IMR-90 (cell line): ENCODE measurements around the gene HECTD2. TPM values are rescaled to one million over a fixed set of nuclear protein-coding genes. Genes with fewer than 3 reads are reported as not detected.

Source experiments
- ATAC-seq: fragments of 200-7000 bp; cut with Tn5 transposase; 2 replicates; pipeline ENCODE4 v1.9.1; 2020; ENCODE audit warnings: low read depth, mild to moderate bottlenecking, moderate library complexity
- BruUV-seq: library from RNA; stranded (reverse); fragments of 400-500 nt; replicated peaks from 2 replicates; lab custom pipeline; 2021; lab: Mats Ljungman, UMichigan
- CTCF ChIA-PET: fragments of 300-600 bp; formaldehyde crosslinking; extraction: SDS; loops from one replicate; lab custom pipeline; 2021; ENCODE audit warnings: antibody characterized with exemption; lab: Yijun Ruan, JAX
- POLR2A ChIA-PET: fragments of 300-600 bp; sonication (Branson Sonifier 250); formaldehyde crosslinking; loops from one replicate; lab custom pipeline; 2022; ENCODE audit warnings: antibody characterized with exemption; ENCODE audit not compliant: unreplicated experiment; lab: Charles Lee
- DNase-seq: peaks from one replicate; pipeline ENCODE4 v3.0.0; 2013
- H2AFZ ChIP-seq: replicated peaks from 2 replicates; pipeline ENCODE3; 2013; ENCODE audit warnings: low read length, mild to moderate bottlenecking; ENCODE audit not compliant: poor library complexity
- H2AK5ac ChIP-seq: 2 replicates; pipeline ENCODE4 v1.6.1; 2013; ENCODE audit warnings: low read depth, low read length, inconsistent platforms
- H2AK9ac ChIP-seq: replicated peaks from 2 replicates; pipeline ENCODE3; 2013; ENCODE audit warnings: mild to moderate bottlenecking, low read depth, low read length, moderate library complexity; ENCODE audit not compliant: poor library complexity
- H2BK120ac ChIP-seq: 2 replicates; pipeline ENCODE4 v1.6.1; 2013; ENCODE audit warnings: low read depth, low read length, inconsistent platforms
- H2BK15ac ChIP-seq: 3 replicates; pipeline ENCODE4 v1.6.1; 2013; ENCODE audit warnings: low read depth, low read length, inconsistent platforms
- H2BK20ac ChIP-seq: 2 replicates; pipeline ENCODE4 v1.6.1; 2013; ENCODE audit warnings: low read depth, mild to moderate bottlenecking, inconsistent platforms, low read length, moderate library complexity
- H2BK5ac ChIP-seq: 2 replicates; pipeline ENCODE4 v1.6.1; 2013; ENCODE audit warnings: mild to moderate bottlenecking, low read depth, low read length, inconsistent platforms; ENCODE audit not compliant: poor library complexity, severe bottlenecking
- H3K14ac ChIP-seq: replicated peaks from 2 replicates; pipeline ENCODE4 v1.6.1; 2013; ENCODE audit warnings: low read depth, low read length, inconsistent platforms
- H3K18ac ChIP-seq: 2 replicates; pipeline ENCODE4 v1.6.1; 2013; ENCODE audit warnings: low read depth, low read length, control low read depth
- H3K23ac ChIP-seq: 2 replicates; pipeline ENCODE4 v1.6.1; 2013; ENCODE audit warnings: low read depth, low read length, inconsistent platforms
- H3K27ac ChIP-seq: 2 replicates; pipeline ENCODE4 v1.5.1; 2013; ENCODE audit warnings: mild to moderate bottlenecking, control low read depth, low read length; ENCODE audit not compliant: insufficient read depth
- H3K27me3 ChIP-seq: 2 replicates; pipeline ENCODE4 v1.6.1; 2013; ENCODE audit warnings: low read length; ENCODE audit not compliant: control insufficient read depth, insufficient read depth
- H3K36me3 ChIP-seq: 2 replicates; pipeline ENCODE4 v1.6.1; 2013; ENCODE audit warnings: low read length, mixed read lengths; ENCODE audit not compliant: control insufficient read depth, insufficient read depth
- H3K4ac ChIP-seq: 2 replicates; pipeline ENCODE4 v1.6.1; 2013; ENCODE audit warnings: low read depth, low read length, inconsistent platforms
- H3K4me1 ChIP-seq: 2 replicates; pipeline ENCODE4 v1.6.1; 2013; ENCODE audit warnings: low read length, mixed read lengths; ENCODE audit not compliant: control insufficient read depth, insufficient read depth
- H3K4me2 ChIP-seq: 2 replicates; pipeline ENCODE4 v1.6.1; 2013; ENCODE audit warnings: low read depth, mild to moderate bottlenecking, control low read depth, low read length, moderate library complexity
- H3K4me3 ChIP-seq: 2 replicates; pipeline ENCODE4 v1.5.1; 2013; ENCODE audit warnings: low read depth, mild to moderate bottlenecking, control low read depth, low read length, moderate library complexity; ENCODE audit not compliant: insufficient read depth
- H3K56ac ChIP-seq: 2 replicates; pipeline ENCODE4 v1.6.1; 2013; ENCODE audit warnings: low read length, inconsistent platforms; ENCODE audit not compliant: insufficient read depth; ENCODE audit errors: extremely low read depth
- H3K79me1 ChIP-seq, 2 experiments: 2 replicates each; pipeline ENCODE4 v1.6.1; 2013; ENCODE audit warnings: low read length in 2 of 2, inconsistent platforms in 1 of 2, low read depth in 1 of 2
- H3K9ac ChIP-seq: 2 replicates; pipeline ENCODE4 v1.6.1; 2013; ENCODE audit warnings: low read depth, low read length, control low read depth
- H3K9me1 ChIP-seq: 2 replicates; pipeline ENCODE4 v1.6.1; 2013; ENCODE audit warnings: low read length, inconsistent platforms; ENCODE audit not compliant: insufficient read depth
- H3K9me3 ChIP-seq: 2 replicates; pipeline ENCODE4 v1.6.1; 2013; ENCODE audit warnings: low read length; ENCODE audit not compliant: control insufficient read depth, insufficient read depth
- H4K20me1 ChIP-seq: 2 replicates; pipeline ENCODE4 v1.6.1; 2013; ENCODE audit warnings: low read length, inconsistent platforms; ENCODE audit not compliant: insufficient read depth
- H4K5ac ChIP-seq: 2 replicates; pipeline ENCODE4 v1.6.1; 2013; ENCODE audit warnings: mild to moderate bottlenecking, low read depth, low read length, control low read depth
- H4K8ac ChIP-seq, 2 experiments: 2 replicates each; pipeline ENCODE4 v1.6.1; 2013; ENCODE audit warnings: low read depth in 2 of 2, low read length in 2 of 2, control low read depth in 1 of 2, inconsistent platforms in 1 of 2
- H4K91ac ChIP-seq: 2 replicates; pipeline ENCODE4 v1.6.1; 2013; ENCODE audit warnings: low read depth, low read length, inconsistent platforms; ENCODE audit not compliant: insufficient read depth
- MAFK ChIP-seq: IDR thresholded peaks from 2 replicates; pipeline ENCODE4 v1.6.1; 2012; ENCODE audit warnings: low read depth, low read length, improper control_type of control experiment
- MXI1 ChIP-seq: IDR thresholded peaks from 2 replicates; pipeline ENCODE4 v1.6.1; 2012; ENCODE audit warnings: low read depth, mild to moderate bottlenecking, low read length, moderate library complexity, borderline replicate concordance
- WGBS, 2 experiments: methylation state at CpG; one replicate each; pipeline versions ENCODE4 v1.1.5 to v1.1.7; 2013; ENCODE audit warnings: missing lambda C conversion rate in 2 of 2; ENCODE audit not compliant: insufficient read length in 1 of 2; ENCODE audit errors: extremely low coverage in 2 of 2; 5-methylcytosine and 5-hydroxymethylcytosine counted together
- dilution Hi-C: fragments of 300-500 bp; cut with HindIII; formaldehyde crosslinking; loops from one replicate; pipeline ENCODE4 v1.14.3; 2018; ENCODE audit warnings: low sequenced_read_pairs; ENCODE audit not compliant: unreplicated experiment
- in situ Hi-C: fragments of 300-500 bp; cut with MboI; formaldehyde crosslinking; loops from 3 replicates; pipeline ENCODE4 v1.14.3; 2019; ENCODE audit warnings: low sequenced_read_pairs, inconsistent platforms, mixed read lengths
- intact Hi-C: fragments of 100-400 bp; cut with micrococcal nuclease; formaldehyde crosslinking; loops from 2 replicates; pipeline ENCODE4 v1.10.0; 2022
- polyA plus RNA-seq, 3 experiments: library from polyadenylated mRNA; depleted of rRNA; stranded (reverse); fragments of >200 nt; gene quantifications; 2 replicates each; pipeline ENCODE4 v1.2.3, GENCODE V29; 2012; ENCODE audit warnings: low replicate concordance in 1 of 3
- total RNA-seq: library from RNA; depleted of rRNA; stranded (reverse); fragments of >200 nt; gene quantifications from 2 replicates; pipeline ENCODE4 v1.2.3, GENCODE V29; 2012
- TF ChIP-seq, protein P1 (sequence below): fragments of 150-350 bp; IDR thresholded peaks from 2 replicates; pipeline ENCODE4 v1.6.1; 2017; ENCODE audit warnings: mild to moderate bottlenecking, antibody characterized with exemption, low read length, low read depth

HECTD2 gene
- total and polyA plus RNA-seq, 2 of the 4 experiments (the other 2 are of a cell fraction), result 5.2 to 5.9 TPM

DNA sequence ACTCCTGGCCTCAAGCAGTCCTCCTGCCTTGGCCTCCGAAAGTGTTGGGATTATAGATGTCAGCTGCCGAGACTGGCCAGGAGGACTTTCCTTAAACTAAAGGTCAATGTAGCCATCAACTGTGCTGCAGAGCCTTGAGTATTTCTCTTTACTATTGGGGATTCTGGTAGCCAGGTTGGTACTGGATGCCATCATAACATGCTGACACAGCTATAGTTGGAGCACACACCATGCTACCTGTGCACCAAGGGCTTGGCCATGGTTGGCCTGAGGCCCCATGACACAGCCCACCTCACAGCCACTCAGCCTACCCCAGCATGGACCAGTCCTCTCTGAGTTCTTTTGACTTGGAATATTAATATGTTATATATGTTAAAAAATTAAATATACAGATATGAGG lies 54.4 kb downstream of the HECTD2 start:
- in situ Hi-C loops, result no loop called here
- Histone ChIP-seq H3K79me1 (no peaks in the 10 kb centered on the region; a peak in 1 of 4 replicates), H3K4me1 (no peaks in the 10 kb centered on the region; the same call in 1 of the 2 replicates), H4K8ac (no peak overlapping the region), H3K9ac (no peak overlapping the region), H2BK15ac (no peak overlapping the region), H4K5ac (no peak overlapping the region), H3K4me2 (no peak overlapping the region), H2BK20ac (no peak overlapping the region), H3K4ac (no peak overlapping the region), H3K23ac (no peak overlapping the region), H3K9me3 (peaks cover 2% of the 10 kb centered on the region; the same call in 1 of the 2 replicates), H3K14ac (no peak overlapping the region), H3K36me3 (peaks cover 13% of the 10 kb centered on the region), H4K20me1 (no peaks in the 10 kb centered on the region), H2BK120ac (no peak overlapping the region), H2AK5ac (no peak overlapping the region), H3K18ac (no peak overlapping the region), H3K27ac (no peak overlapping the region), H2BK5ac (no peak overlapping the region), H3K9me1 (no peaks in the 10 kb centered on the region), H3K27me3 (no peaks in the 10 kb centered on the region), H2AFZ (no peak overlapping the region), H4K91ac (no peak overlapping the region), H3K56ac (no peak overlapping the region), H2AK9ac (no peak overlapping the region), H3K4me3 (no peak overlapping the region)
- DNase-seq (no peak), ATAC-seq (no peak)
- BruUV-seq, result no TSS peak
- TF ChIP-seq, protein P1, sequence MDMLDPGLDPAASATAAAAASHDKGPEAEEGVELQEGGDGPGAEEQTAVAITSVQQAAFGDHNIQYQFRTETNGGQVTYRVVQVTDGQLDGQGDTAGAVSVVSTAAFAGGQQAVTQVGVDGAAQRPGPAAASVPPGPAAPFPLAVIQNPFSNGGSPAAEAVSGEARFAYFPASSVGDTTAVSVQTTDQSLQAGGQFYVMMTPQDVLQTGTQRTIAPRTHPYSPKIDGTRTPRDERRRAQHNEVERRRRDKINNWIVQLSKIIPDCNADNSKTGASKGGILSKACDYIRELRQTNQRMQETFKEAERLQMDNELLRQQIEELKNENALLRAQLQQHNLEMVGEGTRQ, result no peak
- TF ChIP-seq MAFK (peak; percentile 23; the same call in 1 of the 2 replicates), MXI1 (no peak)
- POLR2A ChIA-PET, result no interaction called here
- intact Hi-C loops, result no loop called here
- no CpG with 5 or more reads among the region's 2 CpGs for whole genome bisulfite sequencing, 2 experiments
- CTCF ChIA-PET, result no interaction called here
- dilution Hi-C loops, result no loop called here
